ENCODE measurements around the gene GRAMD1B. TPM values are rescaled to one million over a fixed set of nuclear protein-coding genes. Genes with fewer than 3 reads are reported as not detected.
A peak's percentile ranks its signal among the peaks of the same experiment; 100 is the strongest.

GRAMD1B gene
- polyA plus RNA-seq, 3 donors, result 3.2 to 13.9 (median 3.3) TPM

- Histone ChIP-seq H3K79me2 (ENCODE audit: insufficient read depth, low read length) (peaks cover 75% of the 10 kb centered on the region), H3K9ac (ENCODE audit: insufficient read depth, low read length, poor library complexity, severe bottlenecking) (no peak overlapping the region), H3K36me3 (replicated peaks in 1 of 2; ENCODE audit: control insufficient read depth in 1 of 2, insufficient read depth in 2 of 2, low read length in 2 of 2) (peaks cover 4 to 23% of the 10 kb centered on the region in 2 donors), H4K20me1 (ENCODE audit: insufficient read depth, low read length) (peaks cover 13% of the 10 kb centered on the region), H3K9me3 (replicated peaks in 1 of 2; ENCODE audit: control insufficient read depth in 1 of 2, insufficient read depth in 1 of 2, low read length in 2 of 2) (no peaks in the 10 kb centered on the region), H3K27me3 (ENCODE audit: control insufficient read depth in 2 of 2, insufficient read depth in 2 of 2, low read length in 2 of 2) (no peaks in the 10 kb centered on the region), H3K4me1 (ENCODE audit: control insufficient read depth in 1 of 2, insufficient read depth in 2 of 2, low read length in 2 of 2) (no peaks in the 10 kb centered on the region), H3K4me3 (replicated peaks in 1 of 3; ENCODE audit: low read depth in 2 of 3, low read length in 3 of 3) (no peak overlapping the region), H3K4me2 (replicated peaks; ENCODE audit: extremely low read depth, low read length, poor library complexity, severe bottlenecking) (no peak overlapping the region), H3K27ac (ENCODE audit: low read depth in 1 of 2, low read length in 2 of 2) (no peak overlapping the region), H2AFZ (ENCODE audit: insufficient read depth, low read depth, low read length, poor library complexity, severe bottlenecking) (no peak overlapping the region)
- H3K27me3 Mint-ChIP-seq (ENCODE audit: low read depth in 3 of 3), result peaks cover 0 to 1% (median 0%) of the 10 kb centered on the region in 3 donors
- peaks cover 16% of the 10 kb centered on the region for H3K4me1 Mint-ChIP-seq
- TF ChIP-seq CTCF (IDR thresholded peaks at IDR 0.05), result no peak
- no peak overlapping the region for H3K27ac Mint-ChIP-seq
- H3K36me3 Mint-ChIP-seq, result peaks cover 25 to 37% of the 10 kb centered on the region in 2 donors
- intact Hi-C loops (cut with micrococcal nuclease), result no loop called here
- no CpG with 5 or more reads among the region's 6 CpGs for WGBS (ENCODE audit: insufficient coverage)
- H3K9me3 Mint-ChIP-seq, result peaks cover 0 to 2% (median 0%) of the 10 kb centered on the region in 7 donors
- H3K4me3 Mint-ChIP-seq, result no peak overlapping the region
- no peak for DNase-seq
Observed at GRCh38 chr11:123494195-123495050, 64.4 kb downstream of the GRAMD1B start.

- Mint-ChIP-seq H3K9me3 (no peaks in the 10 kb centered on the region), H3K4me1 (peaks cover 22% of the 10 kb centered on the region), H3K27ac (peak overlapping the region in 6 of 7 donors; percentile 0 to 65 (median 36)), H3K36me3 (peaks cover 16 to 25% of the 10 kb centered on the region in 2 donors), H3K27me3 (ENCODE audit: low read depth in 3 of 3) (peaks cover 0 to 1% (median 0%) of the 10 kb centered on the region in 3 donors), H3K4me3 (no peak overlapping the region)
- no peaks in the 10 kb centered on the region for H3K9me3 ChIP-seq (replicated peaks in 1 of 2; ENCODE audit: control insufficient read depth in 1 of 2, insufficient read depth in 1 of 2, low read length in 2 of 2)
- H3K27ac ChIP-seq (ENCODE audit: low read depth in 1 of 2, low read length in 2 of 2), result no peak overlapping the region
- H4K20me1 ChIP-seq (ENCODE audit: insufficient read depth, low read length), result peaks cover 9% of the 10 kb centered on the region
- H2AFZ ChIP-seq (ENCODE audit: insufficient read depth, low read depth, low read length, poor library complexity, severe bottlenecking), result no peak overlapping the region
- no peaks in the 10 kb centered on the region for H3K27me3 ChIP-seq (ENCODE audit: control insufficient read depth in 2 of 2, insufficient read depth in 2 of 2, low read length in 2 of 2)
- TF ChIP-seq CTCF (IDR thresholded peaks at IDR 0.05), result no peak
- intact Hi-C loops (cut with micrococcal nuclease), result no loop called here
- 66% methylated on average over 2 of the region's 5 CpGs for WGBS (ENCODE audit: insufficient coverage)
- no peak overlapping the region for H3K4me2 ChIP-seq (replicated peaks; ENCODE audit: extremely low read depth, low read length, poor library complexity, severe bottlenecking)
- H3K79me2 ChIP-seq (ENCODE audit: insufficient read depth, low read length), result peaks cover 36% of the 10 kb centered on the region
- no peak overlapping the region for H3K9ac ChIP-seq (ENCODE audit: insufficient read depth, low read length, poor library complexity, severe bottlenecking)
- H3K4me3 ChIP-seq (replicated peaks in 1 of 3; ENCODE audit: low read depth in 2 of 3, low read length in 3 of 3), result no peak overlapping the region
- peaks cover 0 to 15% of the 10 kb centered on the region in 2 donors for H3K36me3 ChIP-seq (replicated peaks in 1 of 2; ENCODE audit: control insufficient read depth in 1 of 2, insufficient read depth in 2 of 2, low read length in 2 of 2)
- no peak for DNase-seq
- no peaks in the 10 kb centered on the region for H3K4me1 ChIP-seq (ENCODE audit: control insufficient read depth in 1 of 2, insufficient read depth in 2 of 2, low read length in 2 of 2)
Observed at GRCh38 chr11:123504401-123504800, 74.3 kb downstream of the GRAMD1B start.

All from CD14-positive monocyte (primary cell).